ENCODE results near the gene FLG2.
"Not testable (repeated sequence)": the region's sequence is repeated elsewhere in the genome, so short reads cannot be mapped to it uniquely, and the experiment has no call there.

Gene FLG2

GRCh38 chr1:152303139-152303872 is 56.5 kb downstream of the FLG2 start:
- not testable (repeated sequence) for H3K9ac ChIP-seq (ENCODE audit: low read length in 5 of 5); H3K4me3 ChIP-seq (ENCODE audit: low read depth in 1 of 5, low read length in 5 of 5); H3K27me3 ChIP-seq (ENCODE audit: control insufficient read depth in 5 of 5, insufficient read depth in 4 of 5, low read length in 5 of 5); H3K36me3 ChIP-seq (ENCODE audit: control insufficient read depth in 5 of 5, insufficient read depth in 5 of 5, low read length in 5 of 5); H3K27ac ChIP-seq (ENCODE audit: low read depth, low read length); H3K4me1 ChIP-seq (ENCODE audit: control insufficient read depth in 5 of 5, insufficient read depth in 5 of 5, low read length in 5 of 5)
- peaks cover 0 to 22% (median 10%) of the 10 kb centered on the region in 5 donors for H3K9me3 ChIP-seq (ENCODE audit: control insufficient read depth in 5 of 5, low read length in 5 of 5)

Measured in subcutaneous abdominal adipose tissue (tissue), 5 donors.